SU-DHL-6 (cell line): ENCODE data around the gene EEF1AKMT3.
A peak's percentile ranks its signal among the peaks of the same experiment; 100 is the strongest.

Source experiments
- H2AFZ ChIP-seq: fragments of 200-600 bp; sonication (generic); 2 replicates; pipeline ENCODE4 v1.6.1; 2014; ENCODE audit warnings: low read depth, mild to moderate bottlenecking, moderate library complexity, mixed read lengths, antibody characterized with exemption, low read length; ENCODE audit not compliant: severe bottlenecking
- H3F3A ChIP-seq: fragments of 200-600 bp; shearing (Covaris generic); 2 replicates; pipeline ENCODE4 v1.6.0; 2016; ENCODE audit warnings: antibody characterized with exemption, mild to moderate bottlenecking; ENCODE audit not compliant: insufficient read depth
- H3K27ac ChIP-seq: fragments of 200-600 bp; sonication (generic); 2 replicates; pipeline ENCODE4 v1.5.1; 2016; ENCODE audit warnings: low read depth, mild to moderate bottlenecking, low read length, moderate library complexity, mixed read lengths
- H3K27me3 ChIP-seq: fragments of 200-600 bp; sonication (generic), shearing (Covaris generic); 2 replicates; pipeline ENCODE4 v1.6.0; 2014; ENCODE audit warnings: mild to moderate bottlenecking, low read length
- H3K36me3 ChIP-seq: fragments of 200-600 bp; sonication (generic); 2 replicates; pipeline ENCODE4 v1.6.1; 2014; ENCODE audit warnings: mild to moderate bottlenecking, low read length, mixed read lengths
- H3K4me2 ChIP-seq: fragments of 300-600, 200-600 bp; shearing (Covaris generic), sonication (generic); 2 replicates; pipeline ENCODE4 v1.6.0; 2014; ENCODE audit warnings: low read length, low read depth, mild to moderate bottlenecking; ENCODE audit not compliant: poor library complexity, severe bottlenecking
- H3K4me3 ChIP-seq: fragments of 200-600 bp; sonication (generic); 2 replicates; pipeline ENCODE4 v1.5.1; 2014; ENCODE audit warnings: antibody characterized with exemption, low read length, mild to moderate bottlenecking, mixed read lengths; ENCODE audit not compliant: insufficient read depth, poor library complexity, severe bottlenecking
- H3K79me2 ChIP-seq: fragments of 200-600 bp; sonication (generic); 2 replicates; pipeline ENCODE4 v1.6.1; 2014; ENCODE audit warnings: mild to moderate bottlenecking, low read length, moderate library complexity; ENCODE audit not compliant: insufficient read depth
- H3K9ac ChIP-seq: fragments of 200-600 bp; sonication (generic); 2 replicates; pipeline ENCODE4 v1.7.0; 2014; ENCODE audit warnings: mild to moderate bottlenecking, low read length
- H3K9me2 ChIP-seq: fragments of 200-600 bp; sonication (generic); replicated peaks from 2 replicates; pipeline ENCODE4 v1.6.1; 2014; ENCODE audit warnings: low read length; ENCODE audit not compliant: insufficient read depth
- H3K9me3 ChIP-seq: fragments of 200-600 bp; sonication (generic); 2 replicates; pipeline ENCODE4 v1.6.1; 2014; ENCODE audit warnings: low read length, mixed read lengths; ENCODE audit not compliant: insufficient read depth
- H4K20me1 ChIP-seq: fragments of 200-600 bp; sonication (generic); 2 replicates; pipeline ENCODE4 v1.6.1; 2014; ENCODE audit warnings: low read depth, mild to moderate bottlenecking, antibody characterized with exemption, low read length, moderate library complexity, mixed read lengths
- CTCF ChIP-seq: fragments of 200-600 bp; sonication (generic); IDR thresholded peaks from one replicate; pipeline ENCODE4 v1.5.1; 2017; ENCODE audit warnings: antibody characterized with exemption, mild to moderate bottlenecking, low read length, moderate library complexity; ENCODE audit not compliant: insufficient read depth, poor library complexity, severe bottlenecking
- EZH2phosphoT487 ChIP-seq: fragments of 200-600 bp; sonication (generic), shearing (Covaris generic); conservative IDR thresholded peaks from 2 replicates; pipeline ENCODE4 v1.6.1; 2018; ENCODE audit warnings: mild to moderate bottlenecking, antibody characterized with exemption, low read length, moderate library complexity, mixed read lengths

The EEF1AKMT3 gene

GRCh38 chr12:57767305-57767698 lies 5.1 kb upstream of the EEF1AKMT3 start:
- H3K4me3 ChIP-seq = no peak overlapping the region
- no peak overlapping the region for H2AFZ ChIP-seq
- H3K9ac ChIP-seq = no peak overlapping the region
- no peaks in the 10 kb centered on the region for H3F3A ChIP-seq
- no peaks in the 10 kb centered on the region for H4K20me1 ChIP-seq
- no peaks in the 10 kb centered on the region for H3K79me2 ChIP-seq
- no peaks in the 10 kb centered on the region for H3K9me2 ChIP-seq
- no peak for TF ChIP-seq CTCF
- TF ChIP-seq EZH2phosphoT487 = no peak
- no peak overlapping the region for H3K4me2 ChIP-seq
- no peaks in the 10 kb centered on the region for H3K27me3 ChIP-seq
- no peaks in the 10 kb centered on the region for H3K9me3 ChIP-seq
- no peaks in the 10 kb centered on the region for H3K36me3 ChIP-seq
- no peak overlapping the region for H3K27ac ChIP-seq

GRCh38 chr12:57767876-57768275 lies 4.5 kb upstream of the EEF1AKMT3 start:
- Histone ChIP-seq H3K27me3 (no peaks in the 10 kb centered on the region), H3K9me2 (no peaks in the 10 kb centered on the region), H3K36me3 (no peaks in the 10 kb centered on the region), H3K4me3 (no peak overlapping the region), H4K20me1 (no peaks in the 10 kb centered on the region), H3K27ac (no peak overlapping the region), H2AFZ (no peak overlapping the region), H3K79me2 (no peaks in the 10 kb centered on the region), H3K9me3 (no peaks in the 10 kb centered on the region), H3K9ac (no peak overlapping the region), H3F3A (no peaks in the 10 kb centered on the region), H3K4me2 (no peak overlapping the region)
- TF ChIP-seq CTCF (no peak), EZH2phosphoT487 (no peak)

DNA sequence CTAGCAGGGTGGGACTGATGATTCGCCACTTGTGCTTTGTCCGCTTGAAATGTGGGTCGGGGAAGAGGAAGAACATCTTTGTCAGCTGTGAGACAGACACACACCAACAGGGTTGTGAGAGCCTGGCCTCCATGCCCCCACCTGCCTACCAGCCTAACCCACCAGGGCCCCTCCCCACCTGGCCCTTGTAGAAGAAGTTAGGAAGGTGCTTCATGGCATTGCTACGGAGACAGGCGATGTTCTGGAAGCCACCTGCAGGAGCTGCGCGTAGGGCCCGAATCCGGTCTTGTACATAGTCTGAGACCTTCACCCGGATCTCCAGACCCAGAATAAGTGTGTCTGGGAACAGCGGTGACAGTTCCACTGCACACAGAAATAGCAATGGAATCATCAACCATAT lies 2.8 kb upstream of the EEF1AKMT3 start:
- H3K79me2 ChIP-seq = no peaks in the 10 kb centered on the region
- H3K36me3 ChIP-seq = no peaks in the 10 kb centered on the region
- TF ChIP-seq CTCF (no peak), EZH2phosphoT487 (no peak)
- no peak overlapping the region for H3K27ac ChIP-seq
- H3K27me3 ChIP-seq = no peaks in the 10 kb centered on the region
- H3K9ac ChIP-seq = no peak overlapping the region
- no peaks in the 10 kb centered on the region for H3K9me2 ChIP-seq
- no peak overlapping the region for H2AFZ ChIP-seq
- H3F3A ChIP-seq = 0 out of 2 replicates have a peak, but pooled peaks cover 5% of the 10 kb centered on the region
- no peak overlapping the region for H3K4me3 ChIP-seq
- no peak overlapping the region for H3K4me2 ChIP-seq
- H3K9me3 ChIP-seq = no peaks in the 10 kb centered on the region
- no peaks in the 10 kb centered on the region for H4K20me1 ChIP-seq

GRCh38 chr12:57770734-57771133 lies 1.7 kb upstream of the EEF1AKMT3 start:
- H3K27me3 ChIP-seq = no peaks in the 10 kb centered on the region
- no peaks in the 10 kb centered on the region for H3K9me2 ChIP-seq
- H3K79me2 ChIP-seq = no peaks in the 10 kb centered on the region
- H3K9me3 ChIP-seq = no peaks in the 10 kb centered on the region
- no peak overlapping the region for H2AFZ ChIP-seq
- H3K36me3 ChIP-seq = no peaks in the 10 kb centered on the region
- H4K20me1 ChIP-seq = no peaks in the 10 kb centered on the region
- H3K4me3 ChIP-seq = peak overlapping the region; percentile 84
- TF ChIP-seq EZH2phosphoT487 = no peak
- TF ChIP-seq CTCF = no peak
- no peak overlapping the region for H3K27ac ChIP-seq
- H3F3A ChIP-seq = 0 out of 2 replicates have a peak, but pooled peaks cover 5% of the 10 kb centered on the region
- H3K9ac ChIP-seq = peak overlapping the region; percentile 70
- peak overlapping the region; percentile 97 for H3K4me2 ChIP-seq
